Karpas-422 (cell line): ENCODE measurements around the gene PALM3. TPM values are rescaled to one million over a fixed set of nuclear protein-coding genes. Genes with fewer than 3 reads are reported as not detected.
"Not testable (repeated sequence)": the region's sequence is repeated elsewhere in the genome, so short reads cannot be mapped to it uniquely, and the experiment has no call there.

Experiments used
- DNase-seq: peaks from one replicate; pipeline ENCODE4 v3.0.0-alpha.2; 2015
- H2AFZ ChIP-seq: fragments of 200-600 bp; sonication (generic); 2 replicates; pipeline ENCODE4 v1.6.1; 2014; ENCODE audit warnings: antibody characterized with exemption, low read length, mixed read lengths
- H3K27ac ChIP-seq: fragments of 200-600 bp; sonication (generic); 2 replicates; pipeline ENCODE4 v1.5.1; 2014; ENCODE audit warnings: mild to moderate bottlenecking, low read length, moderate library complexity
- H3K27me3 ChIP-seq: fragments of 200-600 bp; sonication (generic); 2 replicates; pipeline ENCODE4 v1.6.1; 2014; ENCODE audit warnings: low read length, mixed read lengths
- H3K36me3 ChIP-seq: fragments of 200-600 bp; sonication (generic); 2 replicates; pipeline ENCODE4 v1.6.1; 2014; ENCODE audit warnings: low read length, mixed read lengths; ENCODE audit not compliant: insufficient read depth
- H3K4me1 ChIP-seq: fragments of 200-600 bp; sonication (generic); 2 replicates; pipeline ENCODE4 v1.6.1; 2014; ENCODE audit warnings: mild to moderate bottlenecking, low read length, mixed read lengths
- H3K4me2 ChIP-seq: fragments of 200-600 bp; sonication (generic); 2 replicates; pipeline ENCODE4 v1.6.1; 2014; ENCODE audit warnings: low read length, low read depth, mild to moderate bottlenecking; ENCODE audit not compliant: poor library complexity, severe bottlenecking
- H3K4me3 ChIP-seq: fragments of 200-600 bp; sonication (generic); 2 replicates; pipeline ENCODE4 v1.5.1; 2014; ENCODE audit warnings: mild to moderate bottlenecking, antibody characterized with exemption, low read length, mixed read lengths
- H3K79me2 ChIP-seq: fragments of 200-600 bp; sonication (generic); 2 replicates; pipeline ENCODE4 v1.6.1; 2014; ENCODE audit warnings: mild to moderate bottlenecking, low read length, mixed read lengths
- H3K9ac ChIP-seq: fragments of 200-600 bp; sonication (generic); 2 replicates; pipeline ENCODE4 v1.6.0; 2014; ENCODE audit warnings: low read length
- H3K9me2 ChIP-seq: fragments of 200-600 bp; sonication (generic), shearing (Covaris generic); replicated peaks from 2 replicates; pipeline ENCODE4 v1.6.0; 2014; ENCODE audit warnings: mild to moderate bottlenecking, low read length, moderate library complexity; ENCODE audit not compliant: insufficient read depth
- H3K9me3 ChIP-seq: fragments of 300-700, 200-600 bp; sonication (generic); 2 replicates; pipeline ENCODE4 v1.6.1; 2014; ENCODE audit warnings: low read length, mixed read lengths
- H4K20me1 ChIP-seq: fragments of 200-600 bp; sonication (generic); 2 replicates; pipeline ENCODE4 v1.6.1; 2014; ENCODE audit warnings: mild to moderate bottlenecking, antibody characterized with exemption, low read length, low read depth; ENCODE audit not compliant: insufficient read depth
- total RNA-seq: library from RNA; depleted of rRNA; stranded (reverse); fragments of >200 nt; shearing (Covaris generic); gene quantifications from 2 replicates; pipeline ENCODE4 v1.2.3, GENCODE V29; 2014; ENCODE audit warnings: low replicate concordance

The PALM3 gene
- total RNA-seq, 1 experiment from 2014 or later, result not detected

- H3K27ac ChIP-seq, result no peak overlapping the region
- H3K36me3 ChIP-seq, result no peaks in the 10 kb centered on the region
- H3K27me3 ChIP-seq, result no peaks in the 10 kb centered on the region
- H3K9me3 ChIP-seq, result no peaks in the 10 kb centered on the region; the same call in 1 of the 2 replicates
- no peaks in the 10 kb centered on the region for H3K79me2 ChIP-seq
- no peak for DNase-seq
- no peaks in the 10 kb centered on the region for H3K4me1 ChIP-seq
- H3K9ac ChIP-seq, result no peak overlapping the region
- H3K4me3 ChIP-seq, result no peak overlapping the region
- no peaks in the 10 kb centered on the region for H4K20me1 ChIP-seq
- no peak overlapping the region for H3K4me2 ChIP-seq
- no peaks in the 10 kb centered on the region for H3K9me2 ChIP-seq
- no peak overlapping the region for H2AFZ ChIP-seq
Measured at GRCh38 chr19:14051980-14052379, 9.9 kb downstream of the PALM3 start.

- H3K36me3 ChIP-seq, H3K4me2 ChIP-seq, H3K4me3 ChIP-seq, H3K79me2 ChIP-seq, H3K9ac ChIP-seq, H3K27ac ChIP-seq, H2AFZ ChIP-seq, H4K20me1 ChIP-seq, H3K9me2 ChIP-seq, H3K9me3 ChIP-seq, DNase-seq, H3K27me3 ChIP-seq, H3K4me1 ChIP-seq: not testable (repeated sequence)
Measured at GRCh38 chr19:14050961-14051360, 10.9 kb downstream of the PALM3 start.

GRCh38 chr19:14050512-14050911, 11.4 kb downstream of the PALM3 start:
- Histone ChIP-seq H3K27ac (no peak overlapping the region), H3K4me2 (no peak overlapping the region), H3K4me3 (no peak overlapping the region), H4K20me1 (no peaks in the 10 kb centered on the region), H3K79me2 (no peaks in the 10 kb centered on the region), H3K27me3 (no peaks in the 10 kb centered on the region), H3K9me3 (no peaks in the 10 kb centered on the region; the same call in 1 of the 2 replicates), H2AFZ (no peak overlapping the region), H3K9ac (no peak overlapping the region), H3K9me2 (no peaks in the 10 kb centered on the region), H3K4me1 (no peaks in the 10 kb centered on the region), H3K36me3 (no peaks in the 10 kb centered on the region)
- DNase-seq, result no peak

GRCh38 chr19:14048443-14049153, 13.3 kb downstream of the PALM3 start:
- Histone ChIP-seq H3K36me3 (no peaks in the 10 kb centered on the region), H3K4me3 (no peak overlapping the region), H4K20me1 (no peaks in the 10 kb centered on the region), H3K4me1 (no peaks in the 10 kb centered on the region), H3K4me2 (no peak overlapping the region), H3K9me2 (no peaks in the 10 kb centered on the region), H3K9me3 (no peaks in the 10 kb centered on the region; the same call in 1 of the 2 replicates), H3K9ac (no peak overlapping the region), H2AFZ (no peak overlapping the region), H3K79me2 (no peaks in the 10 kb centered on the region), H3K27ac (no peak overlapping the region), H3K27me3 (no peaks in the 10 kb centered on the region)
- DNase-seq, result peak; percentile 85

- not testable (repeated sequence) for H3K4me1 ChIP-seq, H3K27me3 ChIP-seq, H3K36me3 ChIP-seq
Measured at GRCh38 chr19:14047866-14048265, 14.0 kb downstream of the PALM3 start.

GRCh38 chr19:14042659-14043608, 18.9 kb downstream of the PALM3 start:
- not testable (repeated sequence) for H3K9ac ChIP-seq, H4K20me1 ChIP-seq, H3K4me1 ChIP-seq, H3K9me2 ChIP-seq, H3K79me2 ChIP-seq, H2AFZ ChIP-seq, H3K9me3 ChIP-seq, H3K27ac ChIP-seq, H3K4me3 ChIP-seq, H3K4me2 ChIP-seq, H3K27me3 ChIP-seq, H3K36me3 ChIP-seq
- DNase-seq, result peak; percentile 80

More at GRCh38 chr19:14047866-14048265, 14.0 kb downstream of the PALM3 start:
- not testable (repeated sequence) for H3K9me3 ChIP-seq, DNase-seq, H3K4me2 ChIP-seq, H3K27ac ChIP-seq, H2AFZ ChIP-seq, H4K20me1 ChIP-seq, H3K9ac ChIP-seq, H3K9me2 ChIP-seq, H3K79me2 ChIP-seq, H3K4me3 ChIP-seq

GRCh38 chr19:14039181-14039580, 22.7 kb downstream of the PALM3 start:
- Histone ChIP-seq H2AFZ (no peak overlapping the region), H3K9ac (no peak overlapping the region), H3K27me3 (no peaks in the 10 kb centered on the region), H3K27ac (no peak overlapping the region), H3K4me3 (no peak overlapping the region), H4K20me1 (no peaks in the 10 kb centered on the region), H3K79me2 (no peaks in the 10 kb centered on the region), H3K4me1 (peaks cover 4% of the 10 kb centered on the region; the same call in 1 of the 2 replicates), H3K9me3 (no peaks in the 10 kb centered on the region), H3K9me2 (no peaks in the 10 kb centered on the region), H3K4me2 (no peak overlapping the region), H3K36me3 (no peaks in the 10 kb centered on the region)
- no peak for DNase-seq

- Histone ChIP-seq H3K36me3 (no peaks in the 10 kb centered on the region), H3K4me1 (peaks cover 11% of the 10 kb centered on the region), H2AFZ (no peak overlapping the region)
Measured at GRCh38 chr19:14035706-14036105, 26.2 kb downstream of the PALM3 start.

More at GRCh38 chr19:14035706-14036105, 26.2 kb downstream of the PALM3 start:
- Histone ChIP-seq H4K20me1 (no peaks in the 10 kb centered on the region), H3K27ac (no peak overlapping the region), H3K27me3 (no peaks in the 10 kb centered on the region; the same call in 1 of the 2 replicates), H3K4me2 (no peak overlapping the region), H3K79me2 (no peaks in the 10 kb centered on the region), H3K9ac (no peak overlapping the region), H3K9me2 (no peaks in the 10 kb centered on the region), H3K9me3 (no peaks in the 10 kb centered on the region), H3K4me3 (no peak overlapping the region)
- no peak for DNase-seq
